GM12878 (cell line): ENCODE measurements around the gene SENP5. TPM values are rescaled to one million over a fixed set of nuclear protein-coding genes. Genes with fewer than 3 reads are reported as not detected.

ENCODE experiments used
- ATAC-seq: fragments of 200-7000 bp; cut with Tn5 transposase; 3 replicates; pipeline ENCODE4 v1.9.1; 2020; ENCODE audit warnings: mild to moderate bottlenecking, moderate library complexity
- BruUV-seq: library from RNA; stranded (reverse); fragments of 400-500 nt; replicated peaks from 2 replicates; lab custom pipeline; 2021; lab: Mats Ljungman, UMichigan
- CTCF ChIA-PET: fragments of 300-600 bp; sonication (Branson Sonifier 250); formaldehyde crosslinking; extraction: SDS; loops from one replicate; lab custom pipeline; 2021; ENCODE audit warnings: inconsistent platforms; lab: Yijun Ruan, JAX
- POLR2A ChIA-PET: fragments of 350-600 bp; formaldehyde crosslinking; extraction: SDS; loops from one replicate; lab custom pipeline; 2021; ENCODE audit warnings: inconsistent platforms; lab: Charles Lee
- RAD21 ChIA-PET: fragments of 300-600 bp; sonication (Branson Sonifier 250); formaldehyde crosslinking; loops from one replicate; lab custom pipeline; 2023; ENCODE audit warnings: antibody characterized with exemption; ENCODE audit not compliant: unreplicated experiment; lab: Charles Lee
- SMC1A ChIA-PET: fragments of 300-600 bp; sonication (Branson Sonifier 250); formaldehyde crosslinking; loops from one replicate; lab custom pipeline; 2023; ENCODE audit not compliant: unreplicated experiment, uncharacterized antibody; lab: Charles Lee
- DNase-seq: peaks from one replicate; pipeline ENCODE4 v3.0.0-alpha.2; 2011; ENCODE audit warnings: low read depth, low spot score
- FAIRE-seq: peaks from 3 replicates; lab custom pipeline; 2011; peaks lifted over from hg19 to GRCh38; lab: Jason Lieb, UNC
- H2AFZ ChIP-seq: 2 replicates; pipeline ENCODE4 v1.6.0; 2011; ENCODE audit warnings: low read depth, low read length, control low read depth; ENCODE audit not compliant: control insufficient read depth
- H3K27ac ChIP-seq: 2 replicates; pipeline ENCODE4 v1.5.1; 2011; ENCODE audit warnings: control low read depth; ENCODE audit not compliant: control insufficient read depth, insufficient read depth
- H3K27me3 ChIP-seq, 2 experiments: replicated peaks in 1 of 2; 2 replicates each; pipeline versions ENCODE4 v1.6.0 to v1.6.1; 2011; ENCODE audit warnings: low read length in 1 of 2; ENCODE audit not compliant: control insufficient read depth in 2 of 2, insufficient read depth in 2 of 2
- H3K36me3 ChIP-seq, 2 experiments: 2 replicates each; pipeline ENCODE4 v1.5.1; 2011; ENCODE audit warnings: low read length in 1 of 2; ENCODE audit not compliant: control insufficient read depth in 2 of 2, insufficient read depth in 2 of 2
- H3K4me1 ChIP-seq: 2 replicates; pipeline ENCODE4 v1.6.1; 2011; ENCODE audit warnings: mild to moderate bottlenecking, low read length, moderate library complexity, mixed read lengths; ENCODE audit not compliant: control insufficient read depth, insufficient read depth
- H3K4me2 ChIP-seq: 2 replicates; pipeline ENCODE4 v1.6.0; 2011; ENCODE audit warnings: control low read depth; ENCODE audit not compliant: control insufficient read depth, insufficient read depth
- H3K4me3 ChIP-seq: fragments of 200-600 bp; sonication (generic); 2 replicates; pipeline ENCODE4 v1.5.1; 2016
- H3K79me2 ChIP-seq: 2 replicates; pipeline ENCODE4 v1.6.0; 2011; ENCODE audit warnings: low read length; ENCODE audit not compliant: control insufficient read depth, insufficient read depth
- H3K9ac ChIP-seq: 2 replicates; pipeline ENCODE4 v1.8.0; 2011; ENCODE audit warnings: low read length, control low read depth, mixed read lengths; ENCODE audit not compliant: control insufficient read depth, insufficient read depth
- H3K9me3 ChIP-seq: replicated peaks from 3 replicates; pipeline ENCODE4 v1.5.1; 2011; ENCODE audit warnings: mild to moderate bottlenecking, low read length; ENCODE audit not compliant: control insufficient read depth, insufficient read depth
- H4K20me1 ChIP-seq: 2 replicates; pipeline ENCODE4 v1.6.0; 2011; ENCODE audit not compliant: control insufficient read depth, insufficient read depth
- E2F4 ChIP-seq: IDR thresholded peaks from 2 replicates; pipeline ENCODE4 v1.6.1; 2012; ENCODE audit warnings: low read depth, low read length, improper control_type of control experiment
- FOS ChIP-seq: IDR thresholded peaks from 3 replicates; pipeline ENCODE4 v1.6.1; 2011; ENCODE audit warnings: borderline replicate concordance; ENCODE audit not compliant: insufficient read length; ENCODE audit errors: extremely low read depth
- KLF5 ChIP-seq: fragments of 450-650 bp; IDR thresholded peaks from 2 replicates; pipeline ENCODE4 v1.6.1; 2014; ENCODE audit warnings: mild to moderate bottlenecking; ENCODE audit not compliant: partially characterized antibody
- SP1 ChIP-seq: IDR thresholded peaks from one replicate; pipeline ENCODE4 v1.6.1; 2011; ENCODE audit warnings: low read depth, low read length
- SRF ChIP-seq, 2 experiments: IDR thresholded peaks; 2 replicates each; pipeline ENCODE4 v1.6.1; 2011; ENCODE audit warnings: low read depth in 2 of 2, low read length in 2 of 2, mild to moderate bottlenecking in 1 of 2, moderate library complexity in 1 of 2
- SUZ12 ChIP-seq: fragments of 200-600 bp; sonication (generic); IDR thresholded peaks from one replicate; pipeline ENCODE4 v1.6.1; 2018; ENCODE audit warnings: antibody characterized with exemption, mild to moderate bottlenecking; ENCODE audit not compliant: unreplicated experiment
- ZNF217 ChIP-seq: fragments of 450-650 bp; IDR thresholded peaks from 2 replicates; pipeline ENCODE4 v1.6.1; 2017; ENCODE audit warnings: antibody characterized with exemption, mild to moderate bottlenecking
- ZNF384 ChIP-seq: IDR thresholded peaks from 2 replicates; pipeline ENCODE4 v1.6.1; 2012; ENCODE audit warnings: low read depth, mild to moderate bottlenecking, low read length, improper control_type of control experiment, borderline replicate concordance
- WGBS: methylation state at CpG from one replicate; pipeline ENCODE4 v1.1.6; 2016; ENCODE audit warnings: low lambda C conversion rate; ENCODE audit not compliant: insufficient replicate concordance, insufficient coverage; ENCODE audit errors: missing lambda C conversion rate; 5-methylcytosine and 5-hydroxymethylcytosine counted together
- in situ Hi-C: fragments of 300-500 bp; cut with MboI; formaldehyde crosslinking; loops from 9 replicates; pipeline ENCODE4 v1.14.3; 2018; ENCODE audit warnings: mixed read lengths
- intact Hi-C: fragments of 100-400 bp; cut with micrococcal nuclease; formaldehyde crosslinking; loops from one replicate; pipeline ENCODE4 v1.14.2; 2022; ENCODE audit not compliant: unreplicated experiment
- polyA plus RNA-seq, 11 experiments: library from polyadenylated mRNA; depleted of rRNA in 4 of 11; unstranded in 6 of 11; stranded (reverse) in 5 of 11; fragments of >200 nt; fragmentation: Nextera tagmentation in 4 of 11; fragmentation: Illumina TruSeq in 1 of 11; extraction: Ambion mirVana in 4 of 11; extraction: Trizol in 1 of 11; gene quantifications; 1 replicate in 1 of 11; 2 replicates in 10 of 11; pipeline versions ENCODE4 v1.2.1 to v1.2.3, GENCODE V29; 2011 to 2016; ENCODE audit warnings: inconsistent platforms in 2 of 11, missing spikeins in 2 of 11, low read depth in 1 of 11
- total RNA-seq, 4 experiments: library from RNA; depleted of rRNA in 3 of 4; stranded (reverse); fragments of >200 nt in 3 of 4; fragmentation: Illumina TruSeq in 1 of 4; extraction: Trizol in 1 of 4; gene quantifications; 2 replicates each; pipeline versions ENCODE4 v1.2.1 to v1.2.3, GENCODE V29; 2013 to 2021
- TF ChIP-seq, protein P1 (sequence below): fragments of 450-650 bp; IDR thresholded peaks from 2 replicates; pipeline ENCODE4 v1.6.1; 2017; ENCODE audit warnings: borderline replicate concordance

The SENP5 gene
- total and polyA plus RNA-seq, 10 of the 15 experiments (the other 5 are each of a cell fraction or from before 2014, with no cell fraction given): 6.4 to 28.4 (median 15.6) TPM

- in situ Hi-C loops: loop anchor here (25.0 kb wide), 1 partner anchor 538 kb away; no protein-coding TSS in a partner anchor
- SMC1A ChIA-PET: no interaction called here
These were observed 106.9 kb downstream of the SENP5 start for GRCh38 chr3:196974661-196975060.

DNA sequence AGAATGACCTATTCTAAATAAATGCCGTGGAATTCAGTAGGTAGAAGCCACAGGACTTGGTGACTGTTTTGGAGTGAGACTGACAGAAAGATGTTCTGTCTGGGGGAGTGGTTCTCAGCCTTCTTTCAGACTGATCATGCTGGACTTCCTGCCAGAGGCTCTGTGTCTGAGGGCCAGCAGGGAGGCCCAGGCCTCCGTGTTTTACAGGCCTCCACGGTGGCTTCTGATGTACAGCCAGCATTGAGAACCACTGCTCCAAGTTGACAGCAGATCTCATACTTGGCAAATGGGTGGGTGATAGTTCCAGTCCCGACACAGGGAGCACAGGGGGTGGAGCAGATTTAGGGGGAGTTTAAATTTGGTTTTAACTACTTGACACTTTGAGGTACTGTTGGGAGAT lies 107.6 kb downstream of the SENP5 start:
- Histone ChIP-seq H3K4me2 (no peak overlapping the region), H3K4me1 (peaks cover 4% of the 10 kb centered on the region; the same call in 1 of the 2 replicates), H3K79me2 (no peaks in the 10 kb centered on the region), H3K27ac (no peak overlapping the region), H3K36me3 (no peaks in the 10 kb centered on the region), H3K9ac (no peak overlapping the region), H3K27me3 (no peaks in the 10 kb centered on the region; a peak in 1 of 4 replicates), H3K9me3 (no peaks in the 10 kb centered on the region), H2AFZ (no peak overlapping the region), H4K20me1 (no peaks in the 10 kb centered on the region), H3K4me3 (no peak overlapping the region)
- ChIA-PET CTCF (interaction anchor here (6.4 kb wide), 1 partner anchor 212 kb away, joined by 41 read pairs; no protein-coding TSS in a partner anchor), RAD21 (interaction anchor here (0.9 kb wide), 1 partner anchor 255 kb away, joined by 3 read pairs; no protein-coding TSS in a partner anchor), SMC1A (interaction anchor here (1.3 kb wide), 1 partner anchor 211 kb away, joined by 4 read pairs; no protein-coding TSS in a partner anchor), POLR2A (no interaction called here)
- in situ Hi-C loops (loop anchor here (25.0 kb wide), 1 partner anchor 537 kb away; no protein-coding TSS in a partner anchor), intact Hi-C loops (loop anchor here (5.0 kb wide), 1 partner anchor 527 kb away; no protein-coding TSS in a partner anchor)
- WGBS: 48% methylated on average over 4 of the region's 4 CpGs
- no peak for ATAC-seq
- DNase-seq: no peak
- TF ChIP-seq E2F4 (no peak), ZNF217 (no peak), SUZ12 (no peak), ZNF384 (no peak)
- no TSS peak for BruUV-seq
- FAIRE-seq: no peak

More at GRCh38 chr3:196974661-196975060, 106.9 kb downstream of the SENP5 start:
- Histone ChIP-seq H3K27ac (no peak overlapping the region), H4K20me1 (no peaks in the 10 kb centered on the region), H3K4me1 (peaks cover 6% of the 10 kb centered on the region; the same call in 1 of the 2 replicates), H3K9ac (no peak overlapping the region), H3K27me3 (no peaks in the 10 kb centered on the region; a peak in 1 of 4 replicates), H3K79me2 (no peaks in the 10 kb centered on the region), H3K9me3 (no peaks in the 10 kb centered on the region), H3K36me3 (no peaks in the 10 kb centered on the region), H3K4me3 (no peak overlapping the region), H3K4me2 (no peak overlapping the region), H2AFZ (no peak overlapping the region)
- ChIA-PET CTCF (interaction anchor here (0.8 kb wide), 1 partner anchor 214 kb away, joined by 3 read pairs; no protein-coding TSS in a partner anchor), POLR2A (interaction anchor here (0.5 kb wide), 1 partner anchor 114 kb away, joined by 5 read pairs; no protein-coding TSS in a partner anchor), RAD21 (interaction anchor here (0.8 kb wide), 1 partner anchor 213 kb away, joined by 3 read pairs; no protein-coding TSS in a partner anchor)
- BruUV-seq: no TSS peak
- FAIRE-seq (no peak), DNase-seq (no peak), ATAC-seq (no peak)
- intact Hi-C loops: loop anchor here (5.0 kb wide), 1 partner anchor 528 kb away; no protein-coding TSS in a partner anchor
- TF ChIP-seq KLF5 (no peak), SRF (IDR thresholded peaks at IDR 0.05; ENCODE audit: low read depth in 2 of 2, low read length in 2 of 2) (no peak), FOS (no peak), SP1 (no peak)
- TF ChIP-seq, protein P1, sequence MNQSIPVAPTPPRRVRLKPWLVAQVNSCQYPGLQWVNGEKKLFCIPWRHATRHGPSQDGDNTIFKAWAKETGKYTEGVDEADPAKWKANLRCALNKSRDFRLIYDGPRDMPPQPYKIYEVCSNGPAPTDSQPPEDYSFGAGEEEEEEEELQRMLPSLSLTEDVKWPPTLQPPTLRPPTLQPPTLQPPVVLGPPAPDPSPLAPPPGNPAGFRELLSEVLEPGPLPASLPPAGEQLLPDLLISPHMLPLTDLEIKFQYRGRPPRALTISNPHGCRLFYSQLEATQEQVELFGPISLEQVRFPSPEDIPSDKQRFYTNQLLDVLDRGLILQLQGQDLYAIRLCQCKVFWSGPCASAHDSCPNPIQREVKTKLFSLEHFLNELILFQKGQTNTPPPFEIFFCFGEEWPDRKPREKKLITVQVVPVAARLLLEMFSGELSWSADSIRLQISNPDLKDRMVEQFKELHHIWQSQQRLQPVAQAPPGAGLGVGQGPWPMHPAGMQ: no peak
- WGBS: 68% methylated on average over 5 of the region's 5 CpGs
